ENCODE measurements around the gene HDDC3.

GRCh38 chr15:90895571-90896117 lies 36.7 kb downstream of the HDDC3 start:
- TF ChIP-seq, protein P1, sequence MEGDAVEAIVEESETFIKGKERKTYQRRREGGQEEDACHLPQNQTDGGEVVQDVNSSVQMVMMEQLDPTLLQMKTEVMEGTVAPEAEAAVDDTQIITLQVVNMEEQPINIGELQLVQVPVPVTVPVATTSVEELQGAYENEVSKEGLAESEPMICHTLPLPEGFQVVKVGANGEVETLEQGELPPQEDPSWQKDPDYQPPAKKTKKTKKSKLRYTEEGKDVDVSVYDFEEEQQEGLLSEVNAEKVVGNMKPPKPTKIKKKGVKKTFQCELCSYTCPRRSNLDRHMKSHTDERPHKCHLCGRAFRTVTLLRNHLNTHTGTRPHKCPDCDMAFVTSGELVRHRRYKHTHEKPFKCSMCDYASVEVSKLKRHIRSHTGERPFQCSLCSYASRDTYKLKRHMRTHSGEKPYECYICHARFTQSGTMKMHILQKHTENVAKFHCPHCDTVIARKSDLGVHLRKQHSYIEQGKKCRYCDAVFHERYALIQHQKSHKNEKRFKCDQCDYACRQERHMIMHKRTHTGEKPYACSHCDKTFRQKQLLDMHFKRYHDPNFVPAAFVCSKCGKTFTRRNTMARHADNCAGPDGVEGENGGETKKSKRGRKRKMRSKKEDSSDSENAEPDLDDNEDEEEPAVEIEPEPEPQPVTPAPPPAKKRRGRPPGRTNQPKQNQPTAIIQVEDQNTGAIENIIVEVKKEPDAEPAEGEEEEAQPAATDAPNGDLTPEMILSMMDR (IDR thresholded peaks at IDR 0.05; ENCODE audit: insufficient read depth, low read length): peak; percentile 0
- peak; percentile 27 for TF ChIP-seq POLR2AphosphoS5 (IDR thresholded peaks at IDR 0.05; ENCODE audit: low read depth)
- TF ChIP-seq REST (IDR thresholded peaks at IDR 0.05; ENCODE audit: insufficient replicate concordance, low read depth): no peak
- no peak for TF ChIP-seq GABPA (IDR thresholded peaks at IDR 0.05; ENCODE audit: low read depth)
- TF ChIP-seq SPI1 (IDR thresholded peaks at IDR 0.05; ENCODE audit: borderline replicate concordance, low read depth): no peak

Measured in HL-60 (cell line).